Kidney epithelial cell (primary cell): Measurements from ENCODE around the gene UCHL3. TPM values are rescaled to one million over a fixed set of nuclear protein-coding genes. Genes with fewer than 3 reads are reported as not detected.

Experiments
- DNase-seq: peaks from one replicate; pipeline ENCODE4 v3.0.0-alpha.2; 2010; ENCODE audit warnings: low read depth
- H3K27me3 ChIP-seq: 2 replicates; pipeline ENCODE4 v1.6.0; 2011; ENCODE audit warnings: low read length; ENCODE audit not compliant: control insufficient read depth, insufficient read depth
- H3K36me3 ChIP-seq: 2 replicates; pipeline ENCODE4 v1.5.1; 2011; ENCODE audit warnings: low read length; ENCODE audit not compliant: control insufficient read depth, insufficient read depth
- H3K4me3 ChIP-seq: 2 replicates; pipeline ENCODE4 v1.5.1; 2011; ENCODE audit warnings: low read depth, mild to moderate bottlenecking, control low read depth, low read length
- total RNA-seq: library from RNA; depleted of rRNA; stranded (reverse); fragments of >200 nt; gene quantifications from 2 replicates; pipeline ENCODE4 v1.2.3, GENCODE V29; 2015
- TF ChIP-seq, protein P1 (sequence below): IDR thresholded peaks from 2 replicates; pipeline ENCODE4 v1.5.1; 2011; ENCODE audit warnings: mild to moderate bottlenecking, moderate library complexity, low read length, control low read depth, inconsistent platforms; ENCODE audit not compliant: insufficient read depth, poor library complexity, severe bottlenecking

The UCHL3 gene
- 75.5 and 78.6 TPM in 2 replicates for total RNA-seq

DNA sequence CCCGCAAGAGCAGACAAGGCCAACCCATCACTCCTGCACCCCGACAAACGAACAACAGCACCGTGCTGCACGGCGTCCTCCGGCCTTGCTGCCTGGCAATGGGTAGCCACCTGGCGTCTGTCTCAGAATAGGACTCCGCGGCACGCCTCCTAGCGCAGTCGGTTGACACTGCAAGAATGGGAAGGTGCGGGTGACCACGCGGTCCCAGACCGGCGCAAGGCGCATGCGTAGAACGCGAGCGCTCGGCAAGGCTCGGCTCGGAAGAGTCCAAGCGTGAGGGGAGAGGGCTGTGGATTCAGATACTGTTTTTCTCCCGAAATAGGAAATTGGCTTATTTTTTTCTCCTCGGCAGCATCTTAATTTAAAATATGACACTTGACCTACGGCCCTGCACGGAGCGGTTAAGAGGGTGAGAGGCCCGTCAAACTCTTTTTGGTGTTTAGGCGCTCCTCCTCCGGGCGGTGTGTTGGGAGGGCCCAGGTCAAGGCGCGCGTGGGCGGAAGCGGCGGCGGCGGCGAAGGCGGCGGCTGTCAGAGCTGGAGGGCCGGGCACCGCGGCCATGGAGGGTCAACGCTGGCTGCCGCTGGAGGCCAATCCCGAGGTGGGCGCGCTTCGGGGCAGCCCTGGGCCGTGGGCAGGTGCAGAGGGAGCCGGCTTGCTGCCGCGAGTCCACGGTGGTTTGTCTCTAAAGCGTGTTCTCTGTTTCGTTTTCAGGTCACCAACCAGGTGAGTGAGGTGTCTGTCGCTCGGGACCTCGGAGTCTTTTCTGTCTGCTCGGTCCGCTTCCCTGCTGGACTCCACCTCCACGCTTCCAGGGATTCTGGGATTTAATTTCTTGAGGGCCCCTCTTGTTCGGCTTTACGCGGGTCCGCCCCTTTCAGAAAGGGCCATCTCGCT lies at the start of gene UCHL3:
Gene UCHL3, plus strand, starts transcription at position 530 of the 897 bp plus-strand sequence. Its CDS starts 30 bp downstream, at position 560.
- Histone ChIP-seq H3K27me3 (no peaks in the 10 kb centered on the region), H3K4me3 (peak within 1 kb of the TSS; percentile 87), H3K36me3 (no peaks in the 10 kb centered on the region)
- DNase-seq = peak; percentile 73
- TF ChIP-seq, protein P1, sequence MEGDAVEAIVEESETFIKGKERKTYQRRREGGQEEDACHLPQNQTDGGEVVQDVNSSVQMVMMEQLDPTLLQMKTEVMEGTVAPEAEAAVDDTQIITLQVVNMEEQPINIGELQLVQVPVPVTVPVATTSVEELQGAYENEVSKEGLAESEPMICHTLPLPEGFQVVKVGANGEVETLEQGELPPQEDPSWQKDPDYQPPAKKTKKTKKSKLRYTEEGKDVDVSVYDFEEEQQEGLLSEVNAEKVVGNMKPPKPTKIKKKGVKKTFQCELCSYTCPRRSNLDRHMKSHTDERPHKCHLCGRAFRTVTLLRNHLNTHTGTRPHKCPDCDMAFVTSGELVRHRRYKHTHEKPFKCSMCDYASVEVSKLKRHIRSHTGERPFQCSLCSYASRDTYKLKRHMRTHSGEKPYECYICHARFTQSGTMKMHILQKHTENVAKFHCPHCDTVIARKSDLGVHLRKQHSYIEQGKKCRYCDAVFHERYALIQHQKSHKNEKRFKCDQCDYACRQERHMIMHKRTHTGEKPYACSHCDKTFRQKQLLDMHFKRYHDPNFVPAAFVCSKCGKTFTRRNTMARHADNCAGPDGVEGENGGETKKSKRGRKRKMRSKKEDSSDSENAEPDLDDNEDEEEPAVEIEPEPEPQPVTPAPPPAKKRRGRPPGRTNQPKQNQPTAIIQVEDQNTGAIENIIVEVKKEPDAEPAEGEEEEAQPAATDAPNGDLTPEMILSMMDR = peak; percentile 98

DNA sequence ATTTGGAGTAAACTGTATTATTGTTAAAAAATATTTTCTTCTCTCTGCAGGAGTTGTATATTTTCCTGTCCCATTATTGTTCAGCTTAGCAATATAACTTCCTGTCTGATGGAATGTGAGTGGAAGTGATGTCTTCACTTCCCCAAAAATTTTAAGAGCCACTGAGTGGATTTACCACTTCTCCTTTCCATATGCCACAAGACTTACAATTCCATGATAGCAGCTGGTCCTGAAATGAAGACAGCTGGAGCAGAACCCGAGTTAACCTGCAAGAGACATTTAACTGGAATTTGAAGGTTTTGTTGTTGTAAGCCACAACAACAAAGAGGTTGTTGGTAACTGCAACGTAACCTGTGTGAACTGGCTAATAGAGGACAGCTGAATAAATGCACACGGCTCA lies 44.3 kb upstream of the UCHL3 start:
- TF ChIP-seq, protein P1 = no peak
- Histone ChIP-seq H3K27me3 (no peaks in the 10 kb centered on the region), H3K36me3 (no peaks in the 10 kb centered on the region), H3K4me3 (no peak overlapping the region)
- no peak for DNase-seq

DNA sequence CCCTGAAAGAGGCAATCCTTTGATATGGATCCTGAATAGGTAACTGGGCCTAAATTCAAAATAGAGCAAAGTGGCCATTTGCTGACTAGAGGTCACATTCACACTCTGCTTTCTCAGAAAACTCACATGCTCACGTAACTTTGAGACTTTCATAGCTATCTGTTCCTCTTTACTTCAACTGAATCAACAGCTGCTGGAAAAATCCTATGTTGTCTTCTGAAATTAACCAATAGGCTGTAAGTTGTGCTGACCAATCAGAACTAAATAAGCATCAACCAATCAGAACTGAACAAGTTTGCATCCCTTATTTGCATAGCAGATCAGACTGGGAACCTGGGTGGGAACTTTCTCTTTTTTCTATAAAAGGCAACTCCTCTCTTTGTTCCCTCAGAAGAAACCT lies 43.6 kb upstream of the UCHL3 start:
- Histone ChIP-seq H3K27me3 (no peaks in the 10 kb centered on the region), H3K36me3 (no peaks in the 10 kb centered on the region), H3K4me3 (no peak overlapping the region)
- DNase-seq = no peak
- TF ChIP-seq, protein P1 = no peak

DNA sequence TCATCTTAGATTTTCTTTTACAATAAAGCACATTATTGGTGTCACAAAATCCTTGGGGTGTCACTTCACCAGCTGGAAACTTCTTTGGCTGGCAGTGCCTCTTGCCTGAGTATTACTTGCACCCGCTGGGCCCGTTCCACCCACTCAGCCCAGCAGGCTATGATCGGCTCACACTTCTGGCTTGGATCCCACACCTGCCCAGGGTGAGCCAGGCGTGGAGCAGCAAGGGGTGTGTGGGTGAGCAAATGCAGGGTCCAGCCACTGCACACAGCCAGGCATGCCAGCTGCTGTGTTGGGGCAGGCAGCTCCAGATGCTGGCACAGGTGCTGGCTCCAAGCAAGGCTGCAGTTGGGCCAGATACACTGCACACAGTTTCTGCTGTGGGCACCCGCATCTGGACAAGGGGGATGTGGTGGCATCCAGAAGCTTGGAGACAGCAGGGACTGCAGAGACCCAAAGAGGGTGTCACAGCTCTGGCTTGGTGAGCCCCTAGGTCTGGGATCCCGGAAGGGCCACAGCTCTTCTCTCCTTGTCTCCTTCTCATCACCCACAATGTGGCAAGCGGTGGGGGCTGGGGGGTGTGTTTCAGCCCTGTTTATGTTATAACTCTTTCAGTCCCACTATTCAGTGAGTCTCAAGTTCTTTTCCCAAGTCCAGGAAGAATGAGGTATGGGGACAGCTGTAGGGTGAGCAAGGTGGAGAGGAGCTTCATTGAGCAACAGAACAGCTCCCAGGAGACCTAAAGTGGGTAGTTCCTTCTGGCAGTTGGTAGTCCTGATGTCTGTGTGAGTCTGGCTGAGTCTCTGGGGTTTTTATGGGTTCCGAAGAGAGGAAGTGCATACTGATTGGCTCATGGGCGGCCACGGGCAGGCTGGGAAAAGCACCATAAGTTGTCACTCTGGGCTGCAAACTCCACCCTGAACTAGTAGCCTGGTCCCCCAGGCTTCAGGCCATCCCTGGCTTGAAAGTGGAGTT lies 42.3 kb upstream of the UCHL3 start:
- DNase-seq = no peak
- Histone ChIP-seq H3K27me3 (no peaks in the 10 kb centered on the region), H3K36me3 (no peaks in the 10 kb centered on the region), H3K4me3 (no peak overlapping the region)
- TF ChIP-seq, protein P1 = no peak

DNA sequence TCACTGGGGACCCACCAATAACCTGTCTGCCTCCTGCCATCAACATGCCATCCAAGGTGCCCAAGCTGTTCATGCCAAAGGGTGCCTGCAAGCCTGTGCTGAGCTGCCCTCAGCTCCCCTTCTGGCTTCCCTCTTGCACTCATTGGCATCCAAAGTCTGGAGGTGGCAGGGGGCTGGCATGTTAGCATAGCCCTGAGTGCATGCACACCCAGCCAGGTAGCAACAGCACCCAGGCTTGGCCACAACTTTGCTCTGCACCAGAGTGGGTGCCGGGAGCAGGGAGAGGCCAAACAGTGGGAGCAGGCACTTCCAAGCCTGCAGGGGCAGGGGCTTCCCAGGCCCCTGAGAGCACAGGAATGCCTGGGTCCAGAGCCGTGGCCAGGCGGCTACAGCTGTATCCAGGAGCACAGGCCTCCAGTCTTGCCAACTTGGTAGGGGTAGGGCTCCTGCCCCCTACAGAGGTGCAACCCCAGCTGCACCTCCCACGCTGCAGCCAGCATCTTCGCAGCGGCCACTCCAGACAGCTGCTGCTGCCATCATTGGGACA lies 41.5 kb upstream of the UCHL3 start:
- no peak for DNase-seq
- Histone ChIP-seq H3K4me3 (no peak overlapping the region), H3K27me3 (no peaks in the 10 kb centered on the region), H3K36me3 (no peaks in the 10 kb centered on the region)
- TF ChIP-seq, protein P1 = no peak
